GM10266 (cell line): ENCODE data around the gene GAP43.

Experiments
- DNase-seq: peaks from one replicate; pipeline ENCODE4 v3.0.0; 2012; ENCODE audit errors: extremely low spot score
- CTCF ChIP-seq: IDR thresholded peaks from 2 replicates; pipeline ENCODE4 v1.5.1; 2012; ENCODE audit warnings: mild to moderate bottlenecking, low read depth; ENCODE audit not compliant: control insufficient read depth, insufficient read depth; ENCODE audit errors: missing control alignments

GAP43 gene

GRCh38 chr3:115685097-115685496 lies 61.8 kb downstream of the GAP43 start:
- DNase-seq: no peak
- no peak for TF ChIP-seq CTCF

- no peak for DNase-seq
Measured at GRCh38 chr3:115687721-115688120, 64.4 kb downstream of the GAP43 start.

GRCh38 chr3:115688418-115688817 lies 65.1 kb downstream of the GAP43 start:
- TF ChIP-seq CTCF: no peak
- no peak for DNase-seq

More at GRCh38 chr3:115687721-115688120, 64.4 kb downstream of the GAP43 start:
- TF ChIP-seq CTCF: no peak

- no peak for DNase-seq
- TF ChIP-seq CTCF: no peak
Measured at GRCh38 chr3:115689928-115690327, 66.6 kb downstream of the GAP43 start.

- TF ChIP-seq CTCF: no peak
- no peak for DNase-seq
Measured at GRCh38 chr3:115691964-115692363, 68.7 kb downstream of the GAP43 start.

GRCh38 chr3:115692887-115693524 lies 69.7 kb downstream of the GAP43 start:
- peak; percentile 60 for DNase-seq

More at GRCh38 chr3:115692887-115693524, 69.7 kb downstream of the GAP43 start:
- peak; percentile 78 for TF ChIP-seq CTCF
